IMR-90 (cell line): ENCODE measurements around the gene CNIH2.

Experiments
- BHLHE40 ChIP-seq: fragments of 150-350 bp; IDR thresholded peaks from 2 replicates; pipeline ENCODE4 v1.6.1; 2016; ENCODE audit warnings: mild to moderate bottlenecking, low read depth, low read length
- CEBPB ChIP-seq: IDR thresholded peaks from 2 replicates; pipeline ENCODE4 v1.6.1; 2012; ENCODE audit warnings: low read depth, low read length, improper control_type of control experiment
- FOS ChIP-seq: fragments of 150-350 bp; IDR thresholded peaks from 2 replicates; pipeline ENCODE4 v1.6.1; 2016; ENCODE audit warnings: low read depth, low read length
- MAFK ChIP-seq: IDR thresholded peaks from 2 replicates; pipeline ENCODE4 v1.6.1; 2012; ENCODE audit warnings: low read depth, low read length, improper control_type of control experiment
- MAZ ChIP-seq: IDR thresholded peaks from 2 replicates; pipeline ENCODE4 v1.6.1; 2012; ENCODE audit warnings: low read depth, mild to moderate bottlenecking, low read length, improper control_type of control experiment, moderate library complexity, borderline replicate concordance
- MXI1 ChIP-seq: IDR thresholded peaks from 2 replicates; pipeline ENCODE4 v1.6.1; 2012; ENCODE audit warnings: low read depth, mild to moderate bottlenecking, low read length, moderate library complexity, borderline replicate concordance
- NFE2L2 ChIP-seq: fragments of 150-350 bp; IDR thresholded peaks from 2 replicates; pipeline ENCODE4 v1.6.1; 2016; ENCODE audit warnings: low read depth, mild to moderate bottlenecking, low read length
- POLR2A ChIP-seq: IDR thresholded peaks from 2 replicates; pipeline ENCODE4 v1.6.1; 2012; ENCODE audit warnings: mild to moderate bottlenecking, low read depth, low read length
- RAD21 ChIP-seq: IDR thresholded peaks from 2 replicates; pipeline ENCODE4 v1.6.1; 2012; ENCODE audit warnings: low read length, improper control_type of control experiment
- SMC3 ChIP-seq: fragments of 150-350 bp; IDR thresholded peaks from 2 replicates; pipeline ENCODE4 v1.6.1; 2016; ENCODE audit warnings: low read depth, mild to moderate bottlenecking, antibody characterized with exemption, low read length, moderate library complexity
- USF2 ChIP-seq: fragments of 150-350 bp; IDR thresholded peaks from 2 replicates; pipeline ENCODE4 v1.6.1; 2017; ENCODE audit warnings: mild to moderate bottlenecking, antibody characterized with exemption, low read length, low read depth
- TF ChIP-seq, protein P1 (sequence below): conservative IDR thresholded peaks from 2 replicates; pipeline ENCODE4 v1.5.1; 2012; ENCODE audit warnings: mild to moderate bottlenecking, low read depth, low read length, improper control_type of control experiment

DNA sequence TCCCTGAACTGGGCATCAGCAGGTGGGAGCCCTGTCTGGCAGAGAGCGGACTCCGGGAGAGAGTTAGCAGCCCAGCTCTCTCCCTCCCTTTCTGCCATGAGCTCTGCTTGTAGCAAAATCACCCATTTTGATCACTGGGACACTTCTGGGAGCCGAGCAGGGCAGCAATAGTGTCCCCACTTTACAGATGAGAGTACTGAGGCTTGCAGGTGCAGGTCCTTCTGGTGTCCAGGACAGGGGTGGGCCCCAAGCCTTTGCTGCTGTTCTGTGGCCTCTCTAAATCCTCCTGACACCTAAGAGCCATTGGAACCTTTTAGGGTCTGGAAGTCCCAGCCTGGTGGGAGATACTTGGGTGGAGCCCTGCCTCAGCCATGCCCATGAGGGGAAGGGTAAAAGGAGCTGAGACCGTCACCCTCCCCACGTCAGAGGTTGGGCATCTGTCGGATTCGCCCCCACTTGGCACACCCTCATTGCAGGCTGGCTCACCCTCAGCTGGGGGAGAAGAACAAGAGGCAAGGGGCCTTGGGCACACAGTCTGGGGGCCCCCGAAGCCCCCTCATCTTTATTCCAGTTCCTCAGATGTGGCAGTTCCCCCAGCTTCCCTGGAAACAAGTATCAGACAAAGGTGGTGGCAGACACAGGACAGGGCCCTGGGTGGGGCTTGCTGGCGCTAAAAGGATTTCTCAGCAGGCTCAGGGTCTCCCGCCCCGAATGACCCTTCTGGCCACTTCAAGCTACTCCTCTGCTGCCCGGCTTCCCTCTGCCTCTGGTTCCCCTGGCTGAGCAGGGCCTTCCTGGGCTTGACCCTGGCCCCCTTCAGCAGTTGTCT, 53.8 kb downstream of the CNIH2 start:
- TF ChIP-seq POLR2A (no peak), USF2 (no peak), MAZ (no peak), SMC3 (no peak), RAD21 (no peak), CEBPB (no peak), FOS (no peak), MXI1 (no peak), BHLHE40 (no peak), NFE2L2 (no peak), MAFK (no peak)
- TF ChIP-seq, protein P1, sequence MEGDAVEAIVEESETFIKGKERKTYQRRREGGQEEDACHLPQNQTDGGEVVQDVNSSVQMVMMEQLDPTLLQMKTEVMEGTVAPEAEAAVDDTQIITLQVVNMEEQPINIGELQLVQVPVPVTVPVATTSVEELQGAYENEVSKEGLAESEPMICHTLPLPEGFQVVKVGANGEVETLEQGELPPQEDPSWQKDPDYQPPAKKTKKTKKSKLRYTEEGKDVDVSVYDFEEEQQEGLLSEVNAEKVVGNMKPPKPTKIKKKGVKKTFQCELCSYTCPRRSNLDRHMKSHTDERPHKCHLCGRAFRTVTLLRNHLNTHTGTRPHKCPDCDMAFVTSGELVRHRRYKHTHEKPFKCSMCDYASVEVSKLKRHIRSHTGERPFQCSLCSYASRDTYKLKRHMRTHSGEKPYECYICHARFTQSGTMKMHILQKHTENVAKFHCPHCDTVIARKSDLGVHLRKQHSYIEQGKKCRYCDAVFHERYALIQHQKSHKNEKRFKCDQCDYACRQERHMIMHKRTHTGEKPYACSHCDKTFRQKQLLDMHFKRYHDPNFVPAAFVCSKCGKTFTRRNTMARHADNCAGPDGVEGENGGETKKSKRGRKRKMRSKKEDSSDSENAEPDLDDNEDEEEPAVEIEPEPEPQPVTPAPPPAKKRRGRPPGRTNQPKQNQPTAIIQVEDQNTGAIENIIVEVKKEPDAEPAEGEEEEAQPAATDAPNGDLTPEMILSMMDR, result no peak
